DMS114 treated with DMSO at 0.1 percent for 48 hours (cell line): ENCODE data around the gene MRPL50.

ENCODE experiments used
- DNase-seq: peaks from one replicate; lab custom pipeline; 2025; ENCODE audit not compliant: unreplicated experiment; lab: John Stamatoyannopoulos, UW

Gene MRPL50

DNA sequence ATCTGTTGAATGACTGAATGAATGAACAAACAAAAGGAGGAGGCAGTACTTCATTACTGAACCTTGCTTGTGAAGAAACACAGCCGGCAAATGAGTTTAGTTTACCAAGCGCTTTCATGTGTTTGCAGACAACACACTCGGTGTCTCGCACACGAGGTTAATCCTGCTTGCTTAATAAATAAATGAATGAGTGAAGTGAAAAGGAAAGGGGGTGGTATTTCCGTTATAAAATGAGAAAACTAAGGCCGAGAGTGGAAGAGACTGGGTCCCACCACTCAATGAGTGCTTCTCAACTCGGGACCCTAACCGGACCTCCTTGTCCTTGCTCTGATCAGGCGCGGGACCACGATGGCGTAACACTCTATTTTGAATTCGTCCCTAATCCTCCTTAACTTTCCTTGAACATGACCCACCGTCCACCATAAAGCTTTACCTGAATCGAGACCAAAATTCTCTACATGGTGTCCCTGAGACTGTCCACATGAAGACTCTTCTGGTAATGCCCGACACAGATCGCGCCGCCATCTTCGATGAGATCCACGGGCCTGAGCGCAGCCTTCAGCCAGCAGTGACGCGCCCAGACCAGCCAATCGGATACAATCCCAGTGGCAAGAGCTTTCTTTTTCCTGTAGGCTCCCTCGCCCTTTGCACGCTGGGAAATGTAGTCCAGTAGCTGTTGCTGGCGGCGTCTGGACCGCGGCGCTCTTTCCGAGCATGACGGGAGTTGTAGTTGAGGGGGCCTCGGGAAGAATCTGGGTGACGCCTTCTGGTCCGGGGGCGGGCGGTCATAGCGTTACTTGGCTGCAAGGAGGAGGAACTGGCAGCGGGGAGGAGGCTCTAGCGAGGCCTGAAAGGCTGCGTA, at the start of gene MRPL50, which contains the start of gene ZNF189:
Gene MRPL50 (minus strand): TSS at position 551 of the 862 bp plus-strand sequence. CDS start 26 bp downstream, at position 525.
Gene ZNF189 (plus strand): TSS at position 784 of the 862 bp plus-strand sequence. CDS start 306 bp downstream, outside the sequence.
- peak; percentile 95 for DNase-seq

DNA sequence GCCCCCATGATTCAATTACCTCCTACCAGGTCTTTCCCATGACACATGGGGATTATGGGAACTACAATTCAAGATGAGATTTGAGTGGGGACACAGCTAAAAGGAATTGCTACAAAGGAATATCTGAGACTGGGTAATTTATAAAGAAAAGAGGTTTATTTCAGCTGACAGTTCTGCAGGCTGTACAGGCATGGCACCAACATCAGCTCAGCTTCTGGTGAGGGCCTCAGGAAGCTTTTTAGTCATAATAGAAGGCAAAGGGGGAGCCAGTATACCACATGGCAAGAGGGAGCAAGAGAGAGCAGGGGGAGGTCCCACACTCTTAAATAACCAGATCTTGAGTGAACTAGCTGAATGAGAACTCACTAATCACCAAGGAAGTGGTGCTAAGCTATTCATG, 48.3 kb upstream of the MRPL50 start:
- DNase-seq = no peak

DNA sequence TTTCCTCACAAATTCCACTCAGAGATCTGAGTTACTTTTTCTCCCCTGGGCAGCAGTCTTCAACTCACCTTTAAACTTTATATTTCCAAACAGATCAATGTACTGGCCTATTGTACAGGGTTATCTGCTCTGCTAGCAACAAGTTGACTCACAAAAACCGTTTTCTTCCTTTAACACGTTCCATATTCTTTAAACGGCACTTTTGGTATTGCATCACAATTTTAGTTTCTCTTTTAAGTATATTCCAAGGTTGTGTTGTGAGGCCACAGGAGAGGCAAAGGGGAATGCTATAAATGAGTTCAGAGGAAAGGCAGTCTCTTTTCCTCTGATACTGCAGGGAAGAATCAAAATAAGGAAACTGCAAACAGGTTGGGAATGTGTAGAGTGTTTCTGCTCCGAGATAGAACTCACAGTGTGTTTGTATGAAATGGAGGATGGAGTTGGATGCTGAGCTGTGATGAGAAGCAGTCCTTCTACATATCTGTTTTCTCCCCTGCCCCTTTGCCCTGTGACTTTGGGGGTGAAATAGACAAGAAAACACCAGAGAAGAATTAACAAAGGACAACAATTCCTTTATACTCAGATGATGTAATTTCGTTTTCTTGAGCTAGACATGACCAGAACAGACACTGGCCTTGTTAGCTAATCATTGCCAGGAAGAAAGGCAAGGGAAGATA, 47.1 kb upstream of the MRPL50 start:
- no peak for DNase-seq

DNA sequence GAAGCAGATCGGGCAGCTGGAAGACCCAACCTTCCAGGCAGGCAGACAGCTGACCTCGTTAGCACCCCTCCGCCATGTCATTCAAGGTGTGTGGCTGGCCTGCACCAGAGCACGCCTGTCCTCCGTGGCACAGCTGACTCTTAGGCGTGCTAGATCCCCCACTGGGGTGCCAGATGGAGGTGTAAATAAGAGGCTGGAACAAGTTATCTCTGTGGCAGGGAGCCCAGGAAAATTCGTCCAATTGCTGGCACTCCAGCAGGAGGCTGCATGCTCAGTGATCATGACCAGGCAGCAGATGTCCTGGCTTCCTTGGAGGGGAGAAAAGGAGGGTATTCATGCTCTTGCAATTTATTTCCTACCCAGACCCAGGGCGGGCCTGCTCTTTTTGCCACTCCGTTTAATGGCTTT, 45.0 kb upstream of the MRPL50 start:
- DNase-seq = no peak

GRCh38 chr9:101442736-101443135, 44.3 kb upstream of the MRPL50 start:
- DNase-seq = no peak

DNA sequence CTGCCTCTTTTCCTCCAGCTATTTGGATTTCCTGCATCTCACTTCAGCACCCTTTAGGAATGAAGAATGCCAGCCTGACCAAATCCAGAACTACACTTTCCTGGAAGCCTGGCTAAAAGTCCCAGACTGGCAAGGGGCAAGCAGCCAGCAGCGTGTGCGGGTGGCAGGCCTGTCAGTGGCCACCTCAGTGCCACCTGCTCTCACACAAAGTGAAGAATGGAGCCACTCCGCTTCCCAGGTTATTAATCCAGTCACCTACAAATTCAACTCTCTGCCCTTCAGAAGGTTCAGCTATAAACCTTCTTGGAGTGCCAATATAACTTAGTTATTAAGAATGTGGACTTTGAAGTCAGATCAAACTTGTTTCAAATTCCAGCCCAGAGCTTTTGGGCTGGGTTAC, 43.9 kb upstream of the MRPL50 start:
- no peak for DNase-seq

GRCh38 chr9:101440714-101441230, 42.4 kb upstream of the MRPL50 start:
- no peak for DNase-seq

- no peak for DNase-seq
Observed at GRCh38 chr9:101438523-101438922, 40.1 kb upstream of the MRPL50 start.

GRCh38 chr9:101437806-101438232, 39.4 kb upstream of the MRPL50 start:
- DNase-seq = no peak

DNA sequence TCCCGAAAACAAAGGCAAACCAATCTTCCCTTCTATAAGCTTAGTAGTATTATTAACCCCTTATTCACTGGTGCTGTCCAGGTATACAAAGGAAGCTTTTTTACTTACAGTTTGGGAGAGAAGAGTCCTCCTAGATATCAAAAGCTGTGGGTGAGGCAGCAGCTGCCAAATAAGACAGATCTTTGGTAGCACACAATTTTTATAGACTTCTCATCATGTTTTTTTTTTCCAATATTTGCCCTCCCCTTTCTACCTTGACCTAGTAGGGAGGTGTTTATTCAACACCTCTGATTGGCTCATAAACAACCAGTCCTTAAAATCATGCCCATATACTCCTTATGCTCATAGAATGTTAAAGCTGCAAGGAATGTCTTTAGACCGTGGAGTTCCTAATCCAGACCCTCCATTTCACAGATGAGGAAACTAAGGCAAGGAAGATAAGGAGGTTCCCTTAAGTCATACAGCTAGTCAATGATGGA, 37.2 kb upstream of the MRPL50 start, which contains the start of gene ALDOB:
Gene ALDOB (minus strand): TSS at position 174 of the 479 bp plus-strand sequence. CDS start 4,887 bp downstream, outside the sequence.
- no peak for DNase-seq

- no peak for DNase-seq
Observed at GRCh38 chr9:101434998-101435397, 36.6 kb upstream of the MRPL50 start.

GRCh38 chr9:101433229-101433628, 34.8 kb upstream of the MRPL50 start:
- DNase-seq = no peak

DNA sequence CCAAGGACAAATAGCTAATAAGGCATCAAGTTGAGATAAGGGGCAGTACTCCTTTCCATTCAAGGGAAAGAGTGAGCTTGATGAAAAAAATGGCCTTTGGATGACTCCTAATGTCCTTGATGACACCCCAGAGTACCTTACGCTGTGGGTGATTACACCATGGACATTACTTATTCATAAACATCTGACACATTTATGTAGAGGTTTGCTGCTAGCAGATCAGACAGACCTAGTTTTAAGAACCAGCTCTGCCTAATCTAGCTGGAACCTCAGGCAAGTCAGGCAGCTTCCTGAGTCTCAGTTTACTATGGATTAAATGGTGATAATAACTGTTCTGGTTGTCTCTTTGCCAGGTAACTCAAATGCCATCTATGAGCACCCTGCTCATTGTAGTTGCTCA, 34.3 kb upstream of the MRPL50 start:
- DNase-seq = no peak

DNA sequence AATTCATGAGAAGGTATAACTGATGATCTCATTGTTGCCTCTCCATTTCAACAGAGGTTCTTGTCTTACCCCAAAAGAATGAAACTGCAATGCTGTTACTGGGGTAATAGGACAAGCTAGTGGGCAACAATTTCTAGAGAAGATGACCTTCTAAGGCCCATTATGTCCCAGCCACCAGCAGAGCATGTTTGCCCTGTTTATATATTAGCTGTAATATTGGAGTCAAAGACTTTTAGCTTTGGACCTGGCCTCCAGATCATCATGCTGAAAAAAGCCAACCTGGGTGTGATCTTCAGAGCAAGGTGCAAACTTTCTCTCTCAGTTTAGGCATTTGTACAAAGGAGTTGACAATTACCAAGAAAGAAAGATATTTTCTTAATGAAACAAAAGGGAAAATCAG, 33.8 kb upstream of the MRPL50 start:
- DNase-seq = no peak

DNA sequence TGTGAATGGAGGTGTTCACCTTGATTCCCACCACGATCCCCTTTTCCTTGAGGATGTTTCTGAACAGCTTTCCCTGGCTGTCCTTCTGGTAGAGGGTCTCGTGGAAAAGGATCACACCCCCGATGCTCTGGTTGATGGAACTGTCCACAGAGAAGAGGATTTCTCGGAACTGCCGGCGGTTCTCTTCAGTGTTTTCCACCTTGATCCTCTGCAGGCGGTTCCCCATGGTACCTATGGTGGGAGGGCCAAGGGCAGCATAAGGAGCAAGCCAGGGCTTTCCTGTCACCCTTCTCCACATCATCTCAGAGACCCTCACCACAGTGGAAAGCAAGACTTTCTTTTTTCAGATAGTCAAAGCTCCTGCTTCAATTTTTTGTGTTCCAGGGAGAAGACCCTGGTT, 31.3 kb upstream of the MRPL50 start:
- DNase-seq = no peak

- DNase-seq = no peak
Observed at GRCh38 chr9:101428909-101429308, 30.5 kb upstream of the MRPL50 start.

- no peak for DNase-seq
Observed at GRCh38 chr9:101427957-101428655, 29.7 kb upstream of the MRPL50 start.

- DNase-seq = no peak
Observed at GRCh38 chr9:101427358-101427757, 28.9 kb upstream of the MRPL50 start.

- DNase-seq = no peak
Observed at GRCh38 chr9:101421653-101422065, 23.2 kb upstream of the MRPL50 start.

GRCh38 chr9:101419863-101420262, 21.4 kb upstream of the MRPL50 start:
- DNase-seq = no peak
